T-helper 2 cell treated with Interferon-gamma antibody and Interleukin-4, amounts not matched to agents 100 ng/mL and 5 ng/mL, for 36 hours (primary cell): Measurements from ENCODE around the gene ZNF512B. TPM values are rescaled to one million over a fixed set of nuclear protein-coding genes. Genes with fewer than 3 reads are reported as not detected.
"Not testable (repeated sequence)": the region's sequence is repeated elsewhere in the genome, so short reads cannot be mapped to it uniquely, and the experiment has no call there.

Experiments used
- intact Hi-C: fragments of 100-400 bp; cut with micrococcal nuclease; formaldehyde crosslinking; loops from one replicate; pipeline ENCODE4 v1.15.1; 2023
- total RNA-seq: library from RNA; stranded (reverse); gene quantifications from 2 replicates; pipeline ENCODE4 v1.2.3, GENCODE V29; 2022

The ZNF512B gene
- total RNA-seq, 1 donor from 2014 or later = 26.9 TPM

GRCh38 chr20:63940071-63940471 is 29.7 kb downstream of the ZNF512B start:
- intact Hi-C loops = loop anchor here (2.0 kb wide), 1 partner anchor 45 kb away; the partner anchor contains the start of gene DNAJC5

- intact Hi-C loops = no loop called here
These were observed 30.4 kb downstream of the ZNF512B start for GRCh38 chr20:63939061-63939935.

GRCh38 chr20:63937596-63937995 is 32.1 kb downstream of the ZNF512B start:
- intact Hi-C loops = no loop called here

- intact Hi-C loops = no loop called here
These were observed 34.3 kb downstream of the ZNF512B start for GRCh38 chr20:63935447-63935846.

GRCh38 chr20:63934271-63935068 is 35.3 kb downstream of the ZNF512B start:
- intact Hi-C loops = no loop called here

GRCh38 chr20:63933646-63934045 is 36.1 kb downstream of the ZNF512B start:
- intact Hi-C loops = no loop called here

GRCh38 chr20:63932606-63933160 is 37.0 kb downstream of the ZNF512B start:
- intact Hi-C loops = no loop called here

- intact Hi-C loops = no loop called here
These were observed 38.0 kb downstream of the ZNF512B start for GRCh38 chr20:63931735-63932134.

- intact Hi-C loops = no loop called here
These were observed 38.7 kb downstream of the ZNF512B start for GRCh38 chr20:63930971-63931553.

GRCh38 chr20:63929473-63929883 is 40.3 kb downstream of the ZNF512B start:
- intact Hi-C loops = not testable (repeated sequence)

- intact Hi-C loops = no loop called here
These were observed 40.7 kb downstream of the ZNF512B start for GRCh38 chr20:63929071-63929470.

- intact Hi-C loops = no loop called here
These were observed 43.4 kb downstream of the ZNF512B start for GRCh38 chr20:63926298-63926697.

- intact Hi-C loops = no loop called here
These were observed 45.5 kb downstream of the ZNF512B start for GRCh38 chr20:63924241-63924640.

- intact Hi-C loops = no loop called here
These were observed 46.1 kb downstream of the ZNF512B start for GRCh38 chr20:63923651-63924050.

GRCh38 chr20:63920226-63920625 is 49.5 kb downstream of the ZNF512B start:
- intact Hi-C loops = no loop called here

- intact Hi-C loops = no loop called here
These were observed 50.6 kb downstream of the ZNF512B start for GRCh38 chr20:63919130-63919529.

- intact Hi-C loops = no loop called here
These were observed 51.9 kb downstream of the ZNF512B start for GRCh38 chr20:63917811-63918210.

GRCh38 chr20:63916371-63916939 is 53.3 kb downstream of the ZNF512B start:
- intact Hi-C loops = not testable (repeated sequence)

GRCh38 chr20:63915471-63915870 is 54.3 kb downstream of the ZNF512B start:
- intact Hi-C loops = no loop called here

GRCh38 chr20:63913768-63914167 is 56.0 kb downstream of the ZNF512B start:
- intact Hi-C loops = no loop called here

- intact Hi-C loops = no loop called here
These were observed 58.6 kb downstream of the ZNF512B start for GRCh38 chr20:63911176-63911575.
